ENCODE results near the gene TGFBRAP1.

The TGFBRAP1 gene

DNA sequence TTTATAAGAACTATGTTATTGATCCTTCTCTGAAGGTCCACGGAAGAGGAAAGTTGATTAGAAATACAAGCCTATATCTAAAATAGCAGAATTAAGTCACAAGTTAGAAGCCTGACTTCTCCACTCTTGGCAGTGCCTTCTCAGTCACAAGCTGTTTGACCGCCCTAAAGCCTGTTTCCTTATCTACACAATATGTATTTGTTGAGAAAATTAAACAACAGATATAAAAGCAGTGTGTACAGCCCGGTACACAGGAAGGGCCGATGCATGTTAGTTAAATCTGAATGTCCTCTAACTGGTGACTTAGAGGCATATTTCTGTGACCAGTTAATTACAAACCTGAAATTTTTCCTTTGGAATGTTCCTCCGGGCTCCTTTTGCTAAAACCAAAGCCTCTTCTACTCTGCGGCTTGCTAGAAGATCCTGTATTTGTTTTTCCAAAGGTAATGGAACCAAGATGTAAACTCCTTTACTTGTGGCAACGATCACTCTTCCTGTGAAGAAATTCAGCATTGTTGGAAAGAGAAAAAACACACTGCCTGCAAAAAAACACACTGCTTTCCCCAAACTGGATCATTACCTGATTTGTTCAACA lies 33.4 kb downstream of the TGFBRAP1 start:
- DNase-seq (ENCODE audit: low spot score) = no peak
- CTCF ChIA-PET = no interaction called here
- no peak overlapping the region for H3K27ac ChIP-seq
- TF ChIP-seq CTCF (conservative IDR thresholded peaks at IDR 0.05; ENCODE audit: low read depth) = no peak
- POLR2A ChIA-PET (ENCODE audit: low non-redundant PET) = no interaction called here

GRCh38 chr2:105294844-105295481 lies 34.6 kb downstream of the TGFBRAP1 start:
- ChIA-PET POLR2A (ENCODE audit: low non-redundant PET) (no interaction called here), CTCF (interaction anchor here (0.6 kb wide), 1 partner anchor 35 kb away, joined by 4 read pairs; no protein-coding TSS in a partner anchor)
- DNase-seq (ENCODE audit: low spot score) = peak; percentile 34
- H3K27ac ChIP-seq = no peak overlapping the region
- TF ChIP-seq CTCF (conservative IDR thresholded peaks at IDR 0.05; ENCODE audit: low read depth) = peak; percentile 35

DNA sequence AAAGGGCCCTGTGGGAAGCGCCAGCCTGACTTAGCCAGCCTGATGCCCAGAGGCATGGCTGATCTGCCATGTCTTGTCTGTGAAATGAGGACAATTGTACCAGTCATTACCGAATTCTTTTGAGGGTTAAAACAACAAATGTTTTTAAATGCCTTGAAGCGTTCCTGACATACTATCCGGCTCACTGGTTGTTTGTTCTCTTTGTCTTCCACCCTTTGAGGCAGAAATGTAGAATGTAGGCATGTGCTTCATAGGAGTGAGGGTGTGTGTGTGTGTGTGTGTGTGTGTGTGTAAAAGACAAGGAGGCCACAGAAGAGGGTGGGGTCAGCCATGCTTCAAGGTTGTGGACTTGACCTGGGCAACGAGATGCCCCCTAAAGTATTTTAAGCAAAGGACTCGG lies 35.5 kb downstream of the TGFBRAP1 start:
- no peak overlapping the region for H3K27ac ChIP-seq
- CTCF ChIA-PET = no interaction called here
- POLR2A ChIA-PET (ENCODE audit: low non-redundant PET) = no interaction called here
- TF ChIP-seq CTCF (conservative IDR thresholded peaks at IDR 0.05; ENCODE audit: low read depth) = no peak
- DNase-seq (ENCODE audit: low spot score) = no peak

- no peak for TF ChIP-seq CTCF (conservative IDR thresholded peaks at IDR 0.05; ENCODE audit: low read depth)
- DNase-seq (ENCODE audit: low spot score) = no peak
- H3K27ac ChIP-seq = no peak overlapping the region
- POLR2A ChIA-PET (ENCODE audit: low non-redundant PET) = no interaction called here
- CTCF ChIA-PET = interaction anchor here (0.6 kb wide), 1 partner anchor 1332 kb away, joined by 4 read pairs; no protein-coding TSS in a partner anchor
Observed at GRCh38 chr2:105291981-105292380, 37.6 kb downstream of the TGFBRAP1 start.

DNA sequence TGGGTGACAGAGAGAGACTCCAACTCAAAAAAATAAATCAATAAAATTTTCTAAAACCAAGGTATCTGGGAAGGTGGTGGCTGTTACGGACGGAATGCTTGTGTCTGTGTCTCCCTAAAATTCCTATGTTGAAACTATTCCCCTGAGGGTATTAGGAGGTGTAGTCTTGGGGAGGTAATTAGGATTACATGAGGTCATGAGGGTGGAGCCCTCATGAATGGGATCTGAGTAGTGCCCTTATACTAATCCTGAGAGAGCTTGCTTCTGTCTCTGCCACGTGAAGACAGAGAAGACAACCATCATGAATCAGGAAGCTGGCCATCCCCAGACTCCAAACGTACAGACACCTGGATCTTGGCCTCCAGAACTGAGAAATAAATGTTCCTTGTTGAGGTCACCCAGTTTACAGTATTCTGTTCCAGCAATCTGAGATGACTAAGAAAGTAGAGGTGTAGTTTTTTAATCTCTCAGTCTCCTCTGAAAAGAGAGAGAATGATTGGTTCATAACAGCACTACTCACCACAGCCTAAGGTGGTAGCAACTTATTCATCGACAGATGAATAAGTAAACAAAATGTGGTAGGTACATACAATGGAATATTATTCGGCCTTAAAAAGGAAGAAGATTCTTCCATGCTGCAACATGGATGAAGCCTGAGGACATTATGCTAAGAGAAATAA lies 38.4 kb downstream of the TGFBRAP1 start:
- H3K27ac ChIP-seq = no peak overlapping the region
- ChIA-PET POLR2A (ENCODE audit: low non-redundant PET) (no interaction called here), CTCF (no interaction called here)

More for the DNA sequence above, 38.4 kb downstream of the TGFBRAP1 start:
- peak; percentile 20 for DNase-seq (ENCODE audit: low spot score)
- no peak for TF ChIP-seq CTCF (conservative IDR thresholded peaks at IDR 0.05; ENCODE audit: low read depth)

Data from RWPE1 (cell line).